ENCODE measurements around the gene FSD1L.

The FSD1L gene

GRCh38 chr9:105413525-105413924 lies 34.3 kb upstream of the FSD1L start:
- TF ChIP-seq CTCF (conservative IDR thresholded peaks at IDR 0.05; ENCODE audit: low read length), result peak; percentile 63
- peak; percentile 54 for DNase-seq (ENCODE audit: low read depth)
- no peak overlapping the region for H3K4me3 ChIP-seq (ENCODE audit: low read length)

- H3K4me3 ChIP-seq (ENCODE audit: low read length), result no peak overlapping the region
- DNase-seq (ENCODE audit: low read depth), result peak; percentile 34
- TF ChIP-seq CTCF (conservative IDR thresholded peaks at IDR 0.05; ENCODE audit: low read length), result peak; percentile 93
Observed at GRCh38 chr9:105414947-105415661, 32.7 kb upstream of the FSD1L start.

GRCh38 chr9:105415662-105415980 lies 32.2 kb upstream of the FSD1L start:
- no peak for TF ChIP-seq CTCF (conservative IDR thresholded peaks at IDR 0.05; ENCODE audit: low read length)
- H3K4me3 ChIP-seq (ENCODE audit: low read length), result no peak overlapping the region
- no peak for DNase-seq (ENCODE audit: low read depth)

GRCh38 chr9:105416840-105417239 lies 31.0 kb upstream of the FSD1L start:
- H3K4me3 ChIP-seq (ENCODE audit: low read length), result no peak overlapping the region
- no peak for DNase-seq (ENCODE audit: low read depth)

GRCh38 chr9:105418588-105419500 lies 29.0 kb upstream of the FSD1L start:
- TF ChIP-seq CTCF (conservative IDR thresholded peaks at IDR 0.05; ENCODE audit: low read length), result no peak
- no peak overlapping the region for H3K4me3 ChIP-seq (ENCODE audit: low read length)
- DNase-seq (ENCODE audit: low read depth), result no peak

More at GRCh38 chr9:105416840-105417239, 31.0 kb upstream of the FSD1L start:
- TF ChIP-seq CTCF (conservative IDR thresholded peaks at IDR 0.05; ENCODE audit: low read length), result no peak

- DNase-seq (ENCODE audit: low read depth), result no peak
- H3K4me3 ChIP-seq (ENCODE audit: low read length), result no peak overlapping the region
- no peak for TF ChIP-seq CTCF (conservative IDR thresholded peaks at IDR 0.05; ENCODE audit: low read length)
Observed at GRCh38 chr9:105419816-105420597, 27.8 kb upstream of the FSD1L start.

All from AG10803 (cell line).